ES-I3 (cell line): ENCODE results near the gene PIP5KL1.

ENCODE experiments used
- H3K36me3 ChIP-seq: 2 replicates; pipeline ENCODE4 v1.6.1; 2013; ENCODE audit warnings: mild to moderate bottlenecking, low read length, control low read depth, moderate library complexity; ENCODE audit not compliant: insufficient read depth
- H3K4me1 ChIP-seq: 2 replicates; pipeline ENCODE4 v1.6.1; 2013; ENCODE audit warnings: mild to moderate bottlenecking, control low read depth, low read length; ENCODE audit not compliant: insufficient read depth
- H3K9ac ChIP-seq: 2 replicates; pipeline ENCODE4 v1.6.1; 2013; ENCODE audit warnings: low read depth, mild to moderate bottlenecking, low read length, moderate library complexity
- H3K9me3 ChIP-seq: 2 replicates; pipeline ENCODE4 v1.6.1; 2013; ENCODE audit warnings: mild to moderate bottlenecking, low read length, moderate library complexity; ENCODE audit not compliant: control insufficient read depth, insufficient read depth

PIP5KL1 gene

GRCh38 chr9:127930231-127931091 lies at the start of gene PIP5KL1:
TSS of gene PIP5KL1 (minus strand) at chr9:127930777. CDS start at chr9:127930752, 25 bp downstream.
- Histone ChIP-seq H3K36me3 (no peaks in the 10 kb centered on the region), H3K9ac (peak within 1 kb of the TSS; percentile 55), H3K9me3 (no peaks in the 10 kb centered on the region), H3K4me1 (peaks cover 6% of the 10 kb centered on the region)

GRCh38 chr9:127980060-127980705 lies 49.6 kb upstream of the PIP5KL1 start:
- Histone ChIP-seq H3K9me3 (no peaks in the 10 kb centered on the region), H3K36me3 (no peaks in the 10 kb centered on the region), H3K9ac (peak overlapping the region; percentile 91), H3K4me1 (peaks cover 21% of the 10 kb centered on the region)

GRCh38 chr9:127979333-127980059 lies 48.9 kb upstream of the PIP5KL1 start:
- H3K9me3 ChIP-seq: no peaks in the 10 kb centered on the region
- H3K9ac ChIP-seq: peak overlapping the region; percentile 91
- H3K4me1 ChIP-seq: peaks cover 24% of the 10 kb centered on the region
- no peaks in the 10 kb centered on the region for H3K36me3 ChIP-seq

GRCh38 chr9:127979015-127979332 lies 48.4 kb upstream of the PIP5KL1 start:
- Histone ChIP-seq H3K4me1 (peaks cover 26% of the 10 kb centered on the region), H3K36me3 (no peaks in the 10 kb centered on the region), H3K9me3 (no peaks in the 10 kb centered on the region), H3K9ac (peak overlapping the region; percentile 91)

- Histone ChIP-seq H3K9me3 (no peaks in the 10 kb centered on the region), H3K4me1 (peaks cover 20% of the 10 kb centered on the region), H3K36me3 (no peaks in the 10 kb centered on the region), H3K9ac (peak overlapping the region; percentile 91; the same call in 1 of the 2 replicates)
Measured at GRCh38 chr9:127977884-127978647, 47.5 kb upstream of the PIP5KL1 start.

- H3K4me1 ChIP-seq: peaks cover 22% of the 10 kb centered on the region
- no peaks in the 10 kb centered on the region for H3K9me3 ChIP-seq
- H3K36me3 ChIP-seq: no peaks in the 10 kb centered on the region
- peak overlapping the region; percentile 91; the same call in 1 of the 2 replicates for H3K9ac ChIP-seq
Measured at GRCh38 chr9:127977009-127977883, 46.7 kb upstream of the PIP5KL1 start.

GRCh38 chr9:127976498-127976897 lies 45.9 kb upstream of the PIP5KL1 start:
- H3K4me1 ChIP-seq: peaks cover 26% of the 10 kb centered on the region
- H3K36me3 ChIP-seq: no peaks in the 10 kb centered on the region
- H3K9ac ChIP-seq: no peak overlapping the region
- no peaks in the 10 kb centered on the region for H3K9me3 ChIP-seq

- Histone ChIP-seq H3K4me1 (peaks cover 31% of the 10 kb centered on the region), H3K9me3 (no peaks in the 10 kb centered on the region), H3K9ac (no peak overlapping the region), H3K36me3 (no peaks in the 10 kb centered on the region)
Measured at GRCh38 chr9:127975376-127976315, 45.1 kb upstream of the PIP5KL1 start.

- Histone ChIP-seq H3K9me3 (no peaks in the 10 kb centered on the region), H3K36me3 (no peaks in the 10 kb centered on the region), H3K9ac (no peak overlapping the region), H3K4me1 (peaks cover 36% of the 10 kb centered on the region)
Measured at GRCh38 chr9:127974769-127975261, 44.2 kb upstream of the PIP5KL1 start.

GRCh38 chr9:127974001-127974768 lies 43.6 kb upstream of the PIP5KL1 start:
- Histone ChIP-seq H3K9ac (no peak overlapping the region), H3K4me1 (peaks cover 37% of the 10 kb centered on the region), H3K9me3 (no peaks in the 10 kb centered on the region), H3K36me3 (no peaks in the 10 kb centered on the region)

- no peak overlapping the region for H3K9ac ChIP-seq
- peaks cover 45% of the 10 kb centered on the region for H3K4me1 ChIP-seq
- H3K9me3 ChIP-seq: no peaks in the 10 kb centered on the region
- no peaks in the 10 kb centered on the region for H3K36me3 ChIP-seq
Measured at GRCh38 chr9:127973169-127974000, 42.8 kb upstream of the PIP5KL1 start.
